ENCODE measurements around the gene RBMX. TPM values are rescaled to one million over a fixed set of nuclear protein-coding genes. Genes with fewer than 3 reads are reported as not detected.

Gene RBMX
- total RNA-seq, 6 experiments from 2014 or later = 28.7 to 62.6 (median 40.9) TPM

- H3K27ac ChIP-seq = no peak overlapping the region
- H3K4me1 ChIP-seq = no peaks in the 10 kb centered on the region
- no peaks in the 10 kb centered on the region for H3K9me3 ChIP-seq
- DNase-seq = no peak
- peaks cover 0 to 6% (median 0%) of the 10 kb centered on the region in 4 donors for H3K36me3 ChIP-seq
- 29% methylated on average over 1 of the region's 1 CpG for WGBS (ENCODE audit: insufficient coverage, low coverage, low lambda C conversion rate, missing lambda C conversion rate)
- H3K27me3 ChIP-seq = no peaks in the 10 kb centered on the region
- no peak overlapping the region for H3K4me3 ChIP-seq
- TF ChIP-seq CTCF (IDR thresholded peaks at IDR 0.05) (no peak), POLR2A (IDR thresholded peaks at IDR 0.05) (no peak)
- intact Hi-C loops (cut with DNase I) = no loop called here
- no peak for ATAC-seq
These were observed 18.6 kb downstream of the RBMX start for GRCh38 chrX:136861877-136862276.

GRCh38 chrX:136858007-136858756 is 22.3 kb downstream of the RBMX start:
- no peak overlapping the region for H3K27ac ChIP-seq
- H3K4me1 ChIP-seq = no peaks in the 10 kb centered on the region
- ATAC-seq (no peak), DNase-seq (no peak)
- no peaks in the 10 kb centered on the region for H3K9me3 ChIP-seq
- peaks cover 0 to 2% (median 0%) of the 10 kb centered on the region in 4 donors for H3K36me3 ChIP-seq
- no peaks in the 10 kb centered on the region for H3K27me3 ChIP-seq
- H3K4me3 ChIP-seq = no peak overlapping the region
- TF ChIP-seq POLR2A (IDR thresholded peaks at IDR 0.05) (no peak), CTCF (IDR thresholded peaks at IDR 0.05) (no peak)
- intact Hi-C loops (cut with DNase I) = no loop called here
- 71% methylated on average over 4 of the region's 4 CpGs for WGBS (ENCODE audit: insufficient coverage, low coverage, low lambda C conversion rate, missing lambda C conversion rate)

GRCh38 chrX:136856551-136856950 is 24.0 kb downstream of the RBMX start:
- Histone ChIP-seq H3K27me3 (no peaks in the 10 kb centered on the region), H3K4me3 (no peak overlapping the region), H3K27ac (no peak overlapping the region), H3K36me3 (no peaks in the 10 kb centered on the region), H3K9me3 (no peaks in the 10 kb centered on the region), H3K4me1 (no peaks in the 10 kb centered on the region)
- intact Hi-C loops (cut with DNase I) = no loop called here
- no peak for DNase-seq
- ATAC-seq = peak; percentile 30 to 55 (median 39)
- TF ChIP-seq POLR2A (IDR thresholded peaks at IDR 0.05) = no peak
- no peak for TF ChIP-seq CTCF (IDR thresholded peaks at IDR 0.05)
- WGBS (ENCODE audit: insufficient coverage, low coverage, low lambda C conversion rate, missing lambda C conversion rate) = 100% methylated on average over 2 of the region's 6 CpGs

- DNase-seq (no peak), ATAC-seq (no peak)
- H3K4me1 ChIP-seq = no peaks in the 10 kb centered on the region
- no peaks in the 10 kb centered on the region for H3K9me3 ChIP-seq
- H3K27ac ChIP-seq = no peak overlapping the region
- 83% methylated on average over 6 of the region's 8 CpGs for WGBS (ENCODE audit: insufficient coverage, low coverage, low lambda C conversion rate, missing lambda C conversion rate)
- H3K36me3 ChIP-seq = no peaks in the 10 kb centered on the region
- H3K27me3 ChIP-seq = no peaks in the 10 kb centered on the region
- no peak overlapping the region for H3K4me3 ChIP-seq
- intact Hi-C loops (cut with DNase I) = no loop called here
- no peak for TF ChIP-seq POLR2A (IDR thresholded peaks at IDR 0.05)
- TF ChIP-seq CTCF (IDR thresholded peaks at IDR 0.05) = no peak
These were observed 24.5 kb downstream of the RBMX start for GRCh38 chrX:136856050-136856449.
